Nucleus accumbens (tissue), 56 donors: ENCODE results near the gene SIRT6.
"Not testable (repeated sequence)": the region's sequence is repeated elsewhere in the genome, so short reads cannot be mapped to it uniquely, and the experiment has no call there.

Source experiments
- DNase-seq, 56 donors: peaks; one replicate each; lab custom pipeline; 2025; lab: John Stamatoyannopoulos, UW

The SIRT6 gene

DNA sequence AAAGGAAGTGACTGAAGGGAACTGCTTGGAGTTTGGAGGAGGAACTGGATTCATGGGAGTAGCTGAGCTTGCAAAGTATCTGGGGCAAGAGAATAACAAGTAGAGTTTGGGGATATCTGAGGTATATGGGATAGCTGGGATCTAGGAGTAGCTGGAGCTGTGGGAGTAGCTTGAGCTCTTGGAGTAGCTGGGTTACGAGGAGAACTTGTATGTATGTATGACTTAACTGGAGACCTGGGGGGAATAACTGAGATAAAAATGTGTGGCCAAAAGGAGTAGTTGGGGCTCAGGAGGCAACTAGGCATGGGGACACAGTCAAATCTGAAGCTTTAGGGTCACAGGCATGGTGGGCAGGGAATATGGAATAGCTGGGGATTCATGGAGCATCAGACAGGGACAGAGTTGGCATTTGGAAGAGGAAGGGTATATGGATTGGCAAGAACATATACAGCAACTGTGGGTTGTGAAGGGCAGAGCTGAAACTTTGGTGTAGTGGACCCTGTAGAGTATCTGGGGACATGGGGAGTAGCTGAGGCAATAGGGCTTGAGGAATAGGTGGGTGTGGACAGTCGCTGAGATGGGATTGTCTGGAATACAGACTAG lies 18.7 kb upstream of the SIRT6 start:
- DNase-seq = no peak

DNA sequence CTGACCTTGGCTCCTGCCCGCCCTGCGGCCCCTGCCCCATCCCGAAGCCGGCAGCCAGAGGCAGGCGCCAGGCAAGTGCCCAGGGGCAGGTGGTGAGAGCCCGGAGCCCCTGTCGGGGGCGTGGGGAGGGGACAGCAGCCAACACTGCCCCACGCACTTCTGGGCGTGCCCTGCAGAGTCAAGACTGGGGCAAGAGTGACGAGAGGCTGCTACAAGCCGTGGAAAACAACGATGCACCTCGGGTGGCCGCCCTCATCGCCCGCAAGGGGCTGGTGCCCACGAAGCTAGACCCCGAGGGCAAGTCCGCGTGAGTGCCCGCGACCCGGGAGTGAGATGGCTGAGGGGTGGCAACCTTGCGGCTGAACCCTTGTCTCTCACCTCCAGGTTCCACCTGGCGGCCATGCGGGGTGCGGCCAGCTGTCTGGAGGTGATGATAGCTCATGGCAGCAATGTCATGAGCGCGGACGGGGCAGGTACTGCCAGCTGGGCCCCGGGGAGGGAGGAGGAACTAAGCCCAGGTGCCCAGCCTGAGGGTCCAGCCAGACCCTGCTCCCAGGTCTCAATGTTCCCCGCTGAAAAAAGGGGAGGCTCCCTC lies 17.4 kb upstream of the SIRT6 start:
- DNase-seq = no peak

DNA sequence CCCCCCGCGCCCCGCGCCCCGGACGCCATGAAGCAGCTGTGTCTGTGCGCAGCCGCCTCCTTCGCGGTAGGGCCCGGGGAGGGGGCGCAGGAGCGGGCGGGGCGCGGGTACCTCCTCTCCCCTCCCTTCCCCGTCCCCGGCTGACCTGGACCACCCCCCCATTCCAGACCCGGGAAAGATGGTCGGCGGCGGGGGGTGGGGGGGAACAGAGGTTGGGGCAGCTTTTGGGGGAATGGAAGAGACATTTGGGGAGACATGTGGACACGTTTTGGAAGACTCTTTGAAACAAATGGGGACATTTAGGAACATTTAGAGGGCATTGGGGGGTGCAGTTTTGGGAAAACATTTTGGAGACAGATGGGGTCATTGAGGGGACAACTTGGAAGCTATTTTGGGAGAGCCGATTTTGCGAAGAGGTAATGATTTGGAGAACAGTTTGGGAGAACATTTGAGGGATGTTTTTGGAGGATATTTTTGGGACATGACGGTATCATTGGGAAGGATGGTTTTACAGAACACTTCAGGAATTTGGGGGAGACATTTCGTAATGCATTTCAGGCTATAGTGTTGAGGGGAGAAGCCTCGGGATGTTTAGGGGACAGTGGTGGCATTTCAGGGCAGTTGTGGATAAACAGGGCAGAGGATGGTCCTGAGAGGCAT lies 16.2 kb upstream of the SIRT6 start:
- no peak for DNase-seq

DNA sequence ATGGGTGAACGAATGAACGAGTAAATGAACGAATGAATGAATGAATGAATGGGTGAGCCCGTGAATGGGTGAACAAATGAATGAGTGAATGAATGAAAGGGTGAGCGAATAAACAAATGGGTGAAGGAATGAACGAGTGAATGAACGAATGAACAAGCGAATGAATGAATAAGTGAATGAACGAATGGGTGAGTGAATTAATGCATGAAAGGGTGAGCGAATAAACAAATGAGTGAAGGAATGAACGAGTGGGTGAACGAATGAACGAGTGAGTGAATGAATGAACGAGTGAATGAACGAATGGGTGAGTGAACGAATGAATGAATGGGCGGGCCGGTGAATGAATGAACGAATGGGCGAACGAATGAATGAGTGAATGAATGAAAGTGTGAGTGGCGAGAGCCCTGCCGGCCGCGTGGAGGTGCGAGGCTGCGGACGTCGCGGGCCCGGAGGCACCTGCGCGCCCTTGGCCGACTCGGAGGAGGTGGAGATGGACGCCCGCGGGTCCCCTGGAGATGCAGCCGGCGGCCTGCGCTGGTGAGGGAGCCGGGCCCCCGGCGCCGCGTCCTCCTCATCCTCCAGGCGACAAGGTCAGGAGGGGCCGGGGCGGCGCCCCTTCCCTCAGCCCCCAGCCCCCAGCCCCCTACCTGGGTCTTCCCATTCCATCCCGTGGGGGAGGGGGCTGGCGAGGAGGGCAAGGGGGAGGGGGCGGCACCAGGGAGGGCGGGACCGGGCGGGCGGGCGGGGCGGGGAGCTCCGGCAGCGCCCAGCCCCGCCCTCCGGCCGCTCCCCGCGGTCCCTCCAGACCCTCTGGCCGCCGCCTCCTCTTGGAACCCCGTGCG lies 15.5 kb upstream of the SIRT6 start:
- peak in 1 of 56 donors; percentile 46 for DNase-seq

DNA sequence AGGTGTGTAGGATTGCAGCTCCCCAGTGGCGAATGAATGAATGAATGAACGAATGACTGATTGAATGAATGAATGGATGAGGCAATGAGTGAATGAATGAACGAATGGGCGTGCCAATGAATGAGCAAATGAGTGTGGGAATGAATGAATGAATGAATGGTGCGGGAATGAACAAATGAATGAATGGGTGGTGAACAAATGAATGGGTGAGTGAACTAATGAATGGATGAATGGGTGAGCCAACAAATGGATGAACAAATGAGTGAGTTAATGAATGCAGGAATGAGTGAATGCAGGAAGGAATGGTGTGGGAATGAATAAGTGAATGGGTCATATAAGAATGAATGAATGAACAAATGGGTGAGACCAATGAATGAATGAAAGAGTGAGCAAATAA lies 14.9 kb upstream of the SIRT6 start:
- DNase-seq = no peak

DNA sequence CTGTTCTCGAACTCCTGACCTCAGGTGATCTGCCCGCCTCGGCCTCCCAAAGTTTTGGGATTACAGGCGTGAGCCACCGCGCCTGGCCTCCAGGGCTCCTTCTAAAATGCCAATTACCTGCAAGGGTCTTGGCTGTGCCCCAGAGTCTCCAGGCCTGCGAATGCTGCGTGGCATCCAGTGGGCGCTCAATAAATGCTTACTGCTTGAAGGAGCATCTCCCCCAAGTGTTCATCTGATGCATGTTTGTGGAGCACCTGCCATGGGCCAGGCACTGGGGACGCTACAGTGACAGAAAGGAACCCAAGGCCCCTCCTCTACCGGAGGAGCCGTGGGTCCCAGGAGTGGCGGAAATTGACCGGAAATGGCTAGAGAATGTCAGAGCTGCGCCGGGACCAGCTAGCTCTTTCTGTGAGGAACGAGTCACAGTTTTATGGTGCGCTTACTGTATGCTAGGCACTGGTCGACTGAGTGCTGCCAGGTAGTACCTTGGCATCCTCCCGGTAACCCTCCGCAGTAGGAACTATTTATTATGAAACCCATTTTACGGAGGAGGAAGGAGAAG lies 14.3 kb upstream of the SIRT6 start:
- DNase-seq = no peak

DNA sequence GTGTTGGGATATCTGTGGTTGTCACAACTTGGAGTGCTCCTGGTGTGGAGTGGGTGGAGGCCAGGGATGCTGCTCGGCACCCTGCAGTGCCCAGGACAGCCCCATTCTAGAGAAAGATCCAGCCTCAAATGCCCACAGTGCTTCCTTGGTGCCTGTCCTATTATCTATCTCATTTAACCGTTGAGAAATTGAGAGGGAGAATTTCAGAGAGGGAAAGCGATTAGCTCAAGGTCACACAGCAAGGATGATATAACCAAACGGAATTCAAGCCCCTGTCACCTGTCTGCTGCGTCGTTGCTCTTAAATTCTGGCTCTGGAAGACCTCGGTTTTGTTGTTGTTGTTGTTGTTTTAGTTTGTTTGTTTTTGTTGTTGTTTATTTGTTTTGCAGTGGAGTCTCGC lies 13.6 kb upstream of the SIRT6 start:
- DNase-seq = no peak

DNA sequence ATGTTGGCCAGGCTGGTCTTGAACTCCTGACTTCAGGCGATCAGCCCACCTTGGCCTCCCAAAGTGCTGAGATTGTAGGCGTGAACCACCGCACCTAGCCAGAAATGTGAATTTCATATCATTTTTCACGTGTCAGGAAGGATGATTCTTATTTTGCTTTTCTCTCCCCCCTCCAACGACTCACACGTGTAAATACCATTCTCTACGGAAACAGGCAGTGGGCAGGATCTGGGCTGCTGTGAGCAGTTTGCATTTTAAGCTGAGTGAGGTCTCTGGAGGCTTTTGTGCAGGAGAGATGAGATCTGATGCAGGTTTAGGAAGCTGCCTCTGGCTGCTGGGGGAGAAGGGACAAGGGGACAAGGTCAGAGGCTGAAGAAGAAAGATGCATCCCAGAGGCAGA lies 12.0 kb upstream of the SIRT6 start:
- peak in 1 of 56 donors; percentile 20 for DNase-seq

DNA sequence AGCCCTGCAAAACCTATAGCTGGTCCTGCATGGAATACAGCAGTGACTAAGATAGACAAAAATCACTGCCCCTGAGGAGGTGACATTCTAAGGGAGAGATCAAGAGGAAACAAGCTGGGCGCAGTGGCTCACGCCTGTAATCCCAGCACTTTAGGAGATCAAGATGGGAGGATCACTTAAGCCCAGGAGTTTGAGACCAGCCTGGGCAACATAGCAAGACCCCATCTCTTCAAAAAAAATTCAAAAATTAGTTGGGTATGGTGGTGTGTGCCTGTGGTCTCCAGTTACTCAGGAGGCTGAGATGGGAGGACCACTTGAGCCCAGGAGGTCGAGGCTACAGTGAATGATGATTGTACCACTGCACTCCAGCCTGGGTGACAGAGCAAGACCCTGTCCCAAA lies 10.2 kb upstream of the SIRT6 start:
- not testable (repeated sequence) for DNase-seq

DNA sequence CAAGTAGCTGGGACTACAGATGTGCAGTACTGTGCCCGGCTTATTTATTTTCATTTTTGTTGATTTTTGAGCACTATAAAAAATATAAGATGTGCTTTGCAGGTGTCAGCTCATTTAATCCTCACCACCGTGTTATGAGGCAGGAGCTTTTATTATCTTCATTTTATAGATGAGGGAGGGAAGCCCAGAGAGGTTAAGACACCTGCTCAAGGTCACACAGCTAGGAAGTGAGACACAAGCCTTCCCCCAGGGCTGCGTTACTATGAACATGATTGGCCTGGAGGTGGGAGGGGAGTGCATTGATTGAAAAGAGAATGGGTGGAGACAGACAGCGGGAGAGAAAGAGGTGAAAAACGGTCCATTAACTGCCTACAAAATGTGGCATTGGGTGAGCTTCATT lies 7.3 kb upstream of the SIRT6 start:
- no peak for DNase-seq

DNA sequence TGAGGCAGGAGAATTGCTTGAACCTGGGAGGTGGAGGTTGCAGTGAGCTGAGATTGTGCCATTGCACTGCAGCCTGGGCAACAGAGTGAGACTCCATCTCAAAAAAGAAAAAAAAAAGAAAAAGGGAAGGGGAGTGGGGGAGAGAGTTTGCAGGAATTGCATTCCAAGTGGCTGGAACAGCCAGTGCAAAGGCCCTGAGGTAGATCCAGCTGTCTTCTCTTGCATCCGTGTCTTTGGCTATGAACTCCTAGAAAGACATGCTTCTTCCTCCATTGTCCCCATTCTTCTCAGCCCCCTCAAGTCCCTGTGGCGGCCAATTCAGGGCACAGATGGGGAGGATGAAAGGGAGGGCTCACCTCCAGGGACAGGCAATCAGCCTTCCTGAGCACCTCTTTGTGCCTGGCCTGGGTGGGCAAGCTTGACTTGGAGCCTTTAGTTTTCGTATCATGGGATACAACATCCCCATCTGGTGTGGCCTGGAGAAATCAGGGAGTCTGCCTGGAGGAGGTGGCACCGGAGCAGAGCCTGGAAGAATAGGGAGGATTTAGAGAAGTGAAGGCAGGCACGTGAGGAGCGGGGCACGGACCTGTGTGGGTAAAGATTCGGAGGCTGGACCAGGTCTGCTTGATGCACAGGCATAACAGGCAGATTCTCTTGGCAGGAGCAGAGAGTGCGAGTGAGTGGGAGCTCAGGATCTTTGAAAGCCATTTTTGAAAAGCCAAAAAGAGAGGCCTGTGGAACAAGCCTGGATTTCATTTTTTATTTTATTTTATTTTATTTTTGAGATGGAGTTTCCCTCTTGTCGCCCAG lies 5.2 kb upstream of the SIRT6 start:
- DNase-seq = no peak

DNA sequence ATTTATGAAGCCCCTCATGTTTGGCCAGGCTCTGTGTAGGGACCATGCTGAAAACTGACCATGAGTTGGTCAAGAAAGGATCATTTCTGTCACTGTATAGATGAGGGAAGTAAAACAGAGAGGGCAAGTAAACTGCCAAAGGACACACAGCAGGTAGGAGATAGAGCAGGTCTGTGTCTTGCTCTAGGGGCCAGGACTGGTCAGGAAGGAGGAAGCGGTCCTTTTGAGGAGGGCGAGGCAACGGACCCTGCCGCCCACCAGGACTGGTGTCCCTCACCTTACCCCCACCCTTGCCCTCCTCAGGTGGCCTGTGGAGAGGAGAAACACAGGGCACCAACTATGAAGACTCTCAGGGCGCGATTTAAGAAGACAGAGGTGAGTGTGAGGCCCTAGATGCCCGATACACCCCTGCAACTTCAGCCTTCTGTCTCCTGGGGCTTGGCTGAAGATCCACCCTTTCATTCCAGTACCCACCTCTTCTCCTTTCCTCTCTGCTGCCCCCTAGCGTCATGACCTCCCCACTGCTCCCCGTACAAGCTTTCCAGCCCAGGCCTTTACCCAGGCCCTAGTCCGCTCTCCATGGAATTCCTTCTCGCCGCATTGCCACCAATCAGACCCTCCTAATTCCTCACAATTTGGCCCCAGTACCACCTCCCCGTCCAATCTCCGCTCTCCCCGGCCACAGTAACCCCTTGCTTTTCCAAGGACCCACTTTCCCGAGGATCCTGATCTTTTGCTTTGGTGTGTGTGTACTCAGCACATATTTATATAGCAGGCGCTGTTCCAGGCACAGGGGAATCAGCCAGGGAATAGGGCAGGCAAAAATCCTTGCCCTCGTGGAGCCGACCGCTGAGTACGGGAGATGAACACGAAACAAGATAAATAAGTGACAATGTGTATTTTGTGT lies 4.0 kb upstream of the SIRT6 start:
- DNase-seq = peak in 45 of 56 donors; percentile 3 to 74 (median 25)

DNA sequence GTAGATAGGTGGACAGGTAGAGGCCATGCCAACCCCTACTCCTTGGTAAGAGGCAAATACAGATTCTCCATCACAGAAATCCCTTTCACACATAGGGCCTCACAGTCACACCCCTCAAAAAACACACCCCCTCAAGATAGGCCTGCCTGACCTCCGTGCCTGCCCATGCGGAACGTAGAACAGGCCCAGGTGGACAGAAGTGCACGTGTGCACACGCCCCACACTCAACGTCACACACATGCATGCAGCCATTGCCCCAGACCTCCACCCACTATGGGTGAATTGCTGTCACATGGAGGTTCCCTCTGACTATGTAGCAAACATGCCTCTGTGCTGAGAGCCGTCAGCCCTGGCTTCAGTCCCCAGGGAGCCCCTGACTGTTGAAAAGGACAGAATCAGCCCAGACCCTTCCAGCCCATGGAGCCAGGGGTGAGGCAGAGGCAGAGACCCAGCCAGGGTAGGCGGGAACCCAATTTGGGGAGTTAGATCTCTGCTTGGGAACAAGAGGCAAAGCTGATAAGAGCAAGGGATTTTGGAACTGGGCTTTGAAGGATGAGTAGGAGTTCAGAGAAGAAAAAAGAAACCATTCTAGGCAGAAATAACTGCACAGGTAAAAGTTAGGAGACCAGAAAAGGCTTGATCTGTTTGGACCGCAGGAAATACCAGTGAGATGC lies 3.2 kb upstream of the SIRT6 start:
- DNase-seq = no peak

DNA sequence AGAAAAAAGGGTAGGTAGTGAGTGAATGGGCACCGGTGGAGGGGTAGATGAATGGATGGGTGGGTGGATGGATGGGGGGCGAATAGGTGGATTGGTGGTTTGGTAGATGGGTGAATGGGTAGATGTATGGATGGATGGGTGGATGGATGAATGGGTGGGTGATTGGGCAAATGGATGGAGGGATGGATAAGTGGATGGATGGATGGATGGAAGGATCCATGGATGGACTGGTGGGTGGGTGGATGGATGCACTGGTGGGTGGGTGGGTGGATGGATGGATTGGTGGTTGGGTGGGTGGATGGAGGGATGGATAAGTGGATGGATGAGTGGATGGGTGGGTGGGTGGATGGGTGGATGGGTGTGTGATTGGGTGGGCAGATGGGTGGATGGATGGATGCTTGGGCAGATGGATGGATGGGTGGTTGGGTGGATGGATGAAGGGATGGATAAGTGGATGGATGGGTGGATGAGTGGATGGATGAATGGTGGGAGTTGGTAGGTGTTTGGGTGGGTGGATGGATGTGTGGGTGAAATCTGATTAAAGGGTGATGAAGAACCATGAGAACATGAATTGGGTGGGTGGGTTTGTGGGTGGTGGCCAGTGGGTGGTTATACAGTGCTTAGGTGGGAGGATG lies 2.5 kb upstream of the SIRT6 start:
- no peak for DNase-seq

DNA sequence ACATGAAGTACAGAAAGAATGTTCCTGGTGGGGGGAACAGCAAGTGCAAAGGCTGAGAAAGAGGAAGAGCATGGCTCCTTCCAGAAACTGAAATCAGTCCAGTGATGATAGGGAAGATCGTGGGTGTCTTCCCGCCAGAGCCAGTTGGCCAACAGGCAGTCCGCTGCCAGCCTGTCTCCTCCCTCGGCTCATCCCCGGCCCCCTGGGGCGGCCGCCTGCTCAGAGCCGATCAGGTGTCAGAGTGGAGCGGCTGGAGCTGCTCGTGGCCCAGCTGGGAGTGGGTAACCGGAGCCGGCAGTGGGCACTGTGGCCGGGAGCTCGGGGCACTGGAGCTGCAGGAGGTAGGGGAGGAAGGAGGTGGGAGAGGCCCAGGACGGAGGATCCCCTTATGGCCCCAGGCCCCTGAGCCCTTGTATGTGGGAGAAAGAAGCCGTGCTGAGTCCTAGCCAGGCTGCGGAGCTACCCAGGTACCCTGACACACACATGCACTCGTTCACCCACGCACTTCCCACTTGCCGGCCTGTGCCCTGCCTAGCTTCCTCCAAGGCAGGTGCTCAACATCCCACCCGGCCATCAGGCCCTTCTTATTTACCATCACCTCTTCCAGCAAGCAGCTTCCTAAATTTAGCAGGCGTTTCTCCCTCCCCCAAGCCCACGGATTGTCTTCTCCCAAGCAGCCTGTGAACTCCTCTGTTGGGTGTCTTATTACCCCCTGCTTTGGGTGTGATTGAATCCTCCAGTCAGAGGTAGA lies 1.8 kb upstream of the SIRT6 start:
- no peak for DNase-seq

DNA sequence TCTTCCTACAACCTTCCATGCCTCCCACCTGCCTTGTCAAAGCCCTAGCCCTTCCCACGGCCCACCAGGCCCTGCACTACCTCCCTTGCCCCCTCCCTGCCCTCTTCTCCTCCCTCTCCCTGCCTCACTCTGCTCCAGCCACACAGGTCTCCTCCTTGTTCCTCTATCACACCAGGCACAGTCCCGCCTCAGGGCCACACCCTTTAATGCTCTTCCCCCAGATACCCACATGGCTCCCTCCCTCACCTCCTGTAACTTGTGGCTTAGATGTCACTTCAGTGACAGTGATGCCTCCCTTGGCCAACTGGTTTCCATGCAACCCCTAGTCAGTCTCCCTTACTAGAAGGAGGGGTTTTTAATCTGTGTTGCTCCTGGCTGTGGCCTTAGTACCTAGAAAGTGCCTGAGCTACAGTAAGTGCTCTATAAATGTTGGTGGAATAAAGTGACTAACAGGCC lies 1.3 kb downstream of the SIRT6 start:
- DNase-seq = no peak

DNA sequence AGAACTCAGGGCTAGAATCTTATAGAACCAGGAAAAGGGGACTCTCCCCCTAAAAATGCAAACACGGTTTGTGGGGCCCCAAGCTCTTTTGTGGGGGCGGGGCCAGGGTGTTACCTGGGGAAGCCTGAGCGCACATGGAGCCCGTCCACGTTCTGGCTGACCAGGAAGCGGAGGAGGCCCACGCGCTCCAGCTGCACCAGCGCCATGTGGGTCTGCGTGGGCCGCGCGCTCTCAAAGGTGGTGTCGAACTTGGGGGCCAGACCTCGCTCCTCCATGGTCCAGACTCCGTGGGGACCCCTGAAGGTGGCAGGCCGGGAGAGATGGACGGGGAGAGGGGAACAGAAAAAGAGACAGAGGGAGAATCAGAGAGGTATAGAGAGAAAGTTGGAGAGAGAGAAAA lies 3.4 kb downstream of the SIRT6 start:
- no peak for DNase-seq
